Measurements from ENCODE around the gene EVX2.

DNA sequence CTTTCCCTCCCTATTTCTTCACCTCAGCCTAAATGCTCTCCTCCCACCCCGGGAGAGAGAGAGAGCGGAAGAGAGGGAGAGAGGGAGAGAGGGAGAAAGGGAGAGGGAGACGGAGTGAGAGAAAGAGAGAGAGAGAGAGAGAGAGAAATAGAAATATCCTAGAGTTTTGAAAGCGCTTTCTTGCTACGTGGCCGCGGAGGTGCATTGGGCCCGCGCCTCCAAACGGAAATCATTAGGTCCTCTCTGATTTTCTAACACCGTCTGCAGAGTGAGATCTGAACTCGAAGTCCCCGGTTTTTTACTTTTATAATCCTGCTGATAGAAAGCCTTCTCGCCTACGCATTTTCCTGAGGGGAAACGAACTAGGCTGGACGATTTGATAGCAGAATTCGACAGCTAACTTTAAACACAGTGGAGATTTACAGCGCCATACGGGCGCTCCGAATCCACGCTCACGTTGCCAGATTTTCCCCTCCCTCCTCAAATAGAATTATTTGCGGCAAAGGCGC is 903 bp upstream of the EVX2 start:
- TF ChIP-seq, protein P1, sequence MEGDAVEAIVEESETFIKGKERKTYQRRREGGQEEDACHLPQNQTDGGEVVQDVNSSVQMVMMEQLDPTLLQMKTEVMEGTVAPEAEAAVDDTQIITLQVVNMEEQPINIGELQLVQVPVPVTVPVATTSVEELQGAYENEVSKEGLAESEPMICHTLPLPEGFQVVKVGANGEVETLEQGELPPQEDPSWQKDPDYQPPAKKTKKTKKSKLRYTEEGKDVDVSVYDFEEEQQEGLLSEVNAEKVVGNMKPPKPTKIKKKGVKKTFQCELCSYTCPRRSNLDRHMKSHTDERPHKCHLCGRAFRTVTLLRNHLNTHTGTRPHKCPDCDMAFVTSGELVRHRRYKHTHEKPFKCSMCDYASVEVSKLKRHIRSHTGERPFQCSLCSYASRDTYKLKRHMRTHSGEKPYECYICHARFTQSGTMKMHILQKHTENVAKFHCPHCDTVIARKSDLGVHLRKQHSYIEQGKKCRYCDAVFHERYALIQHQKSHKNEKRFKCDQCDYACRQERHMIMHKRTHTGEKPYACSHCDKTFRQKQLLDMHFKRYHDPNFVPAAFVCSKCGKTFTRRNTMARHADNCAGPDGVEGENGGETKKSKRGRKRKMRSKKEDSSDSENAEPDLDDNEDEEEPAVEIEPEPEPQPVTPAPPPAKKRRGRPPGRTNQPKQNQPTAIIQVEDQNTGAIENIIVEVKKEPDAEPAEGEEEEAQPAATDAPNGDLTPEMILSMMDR (IDR thresholded peaks at IDR 0.05; ENCODE audit: insufficient read depth, low read depth, low read length), result no peak
- peak; percentile 6 for TF ChIP-seq EZH2 (IDR thresholded peaks at IDR 0.05; ENCODE audit: insufficient read depth, low read length)
